HL-60 (cell line): ENCODE results near the gene TET3.

Source experiments
- DNase-seq, 2 experiments: peaks; one replicate each; pipeline ENCODE4 v3.0.0-alpha.2; 2010 to 2020; ENCODE audit warnings: low read depth in 1 of 2, low spot score in 1 of 2
- H3K27ac ChIP-seq: fragments of 250-450 bp; sonication (Bioruptor Pico); replicated peaks from 2 replicates; pipeline ENCODE4 v1.5.1; 2020; ENCODE audit warnings: mild to moderate bottlenecking, moderate library complexity
- H3K27me3 ChIP-seq: fragments of 250-450 bp; sonication (Bioruptor Pico); 2 replicates; pipeline ENCODE4 v1.5.1; 2021; ENCODE audit warnings: mild to moderate bottlenecking, moderate library complexity; ENCODE audit not compliant: insufficient read depth, poor library complexity, severe bottlenecking
- H3K4me3 ChIP-seq: replicated peaks from 2 replicates; pipeline ENCODE4 v1.5.1; 2011; ENCODE audit warnings: mild to moderate bottlenecking, control low read depth, low read length; ENCODE audit not compliant: insufficient read depth
- CTCF ChIP-seq: IDR thresholded peaks from one replicate; pipeline ENCODE4 v1.5.1; 2011; ENCODE audit warnings: low read length, control low read depth, inconsistent platforms; ENCODE audit not compliant: insufficient read depth
- GABPA ChIP-seq: IDR thresholded peaks from 2 replicates; pipeline ENCODE4 v1.6.1; 2012; ENCODE audit warnings: low read depth
- POLR2AphosphoS5 ChIP-seq: IDR thresholded peaks from 2 replicates; pipeline ENCODE4 v1.6.1; 2012; ENCODE audit warnings: low read depth
- REST ChIP-seq: IDR thresholded peaks from 2 replicates; pipeline ENCODE4 v1.6.1; 2012; ENCODE audit warnings: low read depth; ENCODE audit not compliant: insufficient replicate concordance
- SPI1 ChIP-seq: IDR thresholded peaks from 2 replicates; pipeline ENCODE4 v1.6.1; 2012; ENCODE audit warnings: low read depth, mild to moderate bottlenecking, borderline replicate concordance

The TET3 gene

GRCh38 chr2:73979686-73980085 lies 5.0 kb upstream of the TET3 start:
- TF ChIP-seq REST: no peak
- TF ChIP-seq GABPA: no peak
- TF ChIP-seq SPI1: no peak
- no peak for TF ChIP-seq POLR2AphosphoS5
- TF ChIP-seq CTCF: no peak
- DNase-seq: no peak
- Histone ChIP-seq H3K27ac (no peak overlapping the region), H3K27me3 (no peaks in the 10 kb centered on the region), H3K4me3 (no peak overlapping the region)

GRCh38 chr2:73980566-73980965 lies 4.1 kb upstream of the TET3 start:
- Histone ChIP-seq H3K4me3 (no peak overlapping the region), H3K27me3 (no peaks in the 10 kb centered on the region), H3K27ac (no peak overlapping the region)
- TF ChIP-seq GABPA (no peak), REST (no peak), POLR2AphosphoS5 (no peak), CTCF (no peak)
- DNase-seq: no peak

- DNase-seq: no peak
- Histone ChIP-seq H3K27ac (no peak overlapping the region), H3K27me3 (no peaks in the 10 kb centered on the region), H3K4me3 (no peak overlapping the region; the same call in 1 of the 2 replicates)
- TF ChIP-seq SPI1: no peak
- TF ChIP-seq GABPA: no peak
- TF ChIP-seq CTCF: no peak
Measured at GRCh38 chr2:73981081-73982001, 3.4 kb upstream of the TET3 start.
